CD4-positive, alpha-beta T cell treated with Interleukin-1 beta for 1 hour (primary cell): ENCODE data around the gene DMRT1.

ENCODE experiments used
- DNase-seq, 2 donors: peaks; one replicate each; pipeline ENCODE4 v3.0.0-alpha.2; 2020 to 2022

Gene DMRT1

GRCh38 chr9:926976-927375, 85.5 kb downstream of the DMRT1 start:
- no peak for DNase-seq

DNA sequence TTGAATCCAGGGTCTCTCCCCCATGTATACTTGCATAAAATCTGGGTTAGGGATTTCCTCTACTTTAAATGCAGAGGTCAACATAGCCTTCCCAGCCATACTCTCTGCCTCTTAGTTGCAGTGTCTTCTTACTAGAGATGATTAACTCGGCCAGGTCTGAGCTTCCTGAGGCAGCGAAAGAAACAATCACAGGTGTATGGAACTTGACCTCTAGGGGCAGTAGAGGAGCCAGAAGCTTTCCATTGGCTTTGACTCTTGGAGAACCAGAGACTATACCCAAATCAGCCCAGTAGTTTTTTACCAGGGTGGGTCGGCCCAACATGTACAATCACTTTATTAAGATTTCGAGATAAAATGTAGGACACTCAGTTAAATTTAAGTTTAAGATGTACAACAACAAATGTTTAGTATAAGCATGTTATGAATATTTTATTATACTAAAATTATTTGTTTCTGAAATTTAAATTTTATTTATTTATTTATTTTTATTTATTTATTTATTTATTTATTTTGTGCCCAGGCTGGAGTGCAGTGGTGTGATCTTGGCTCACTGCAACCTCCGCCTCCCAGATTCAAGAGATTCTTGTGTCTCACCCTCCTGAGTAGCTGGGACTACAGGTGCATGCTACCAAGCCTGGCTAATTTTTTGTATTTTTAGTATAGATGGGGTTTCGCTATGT, 87.0 kb downstream of the DMRT1 start:
- no peak for DNase-seq

GRCh38 chr9:929719-930118, 88.2 kb downstream of the DMRT1 start:
- no peak for DNase-seq

DNA sequence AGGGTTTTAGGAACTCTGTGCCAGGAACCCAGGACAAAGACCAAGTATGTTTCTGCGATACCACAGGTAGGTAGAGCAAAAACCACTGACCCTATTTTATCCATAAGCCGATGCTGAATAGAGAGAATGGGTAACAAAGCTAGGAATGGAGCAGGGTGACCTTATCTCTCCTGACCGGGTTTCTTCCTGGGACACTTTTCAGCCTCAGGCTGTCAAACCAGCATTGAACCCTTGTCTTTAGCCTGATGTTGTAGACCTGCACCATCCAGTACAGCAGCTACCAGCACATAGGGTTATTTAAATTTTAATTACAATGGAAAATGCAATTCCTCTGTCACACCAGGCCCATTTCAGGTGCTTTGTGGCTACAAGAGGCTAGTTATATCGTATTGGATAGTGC, 91.9 kb downstream of the DMRT1 start:
- DNase-seq = no peak

DNA sequence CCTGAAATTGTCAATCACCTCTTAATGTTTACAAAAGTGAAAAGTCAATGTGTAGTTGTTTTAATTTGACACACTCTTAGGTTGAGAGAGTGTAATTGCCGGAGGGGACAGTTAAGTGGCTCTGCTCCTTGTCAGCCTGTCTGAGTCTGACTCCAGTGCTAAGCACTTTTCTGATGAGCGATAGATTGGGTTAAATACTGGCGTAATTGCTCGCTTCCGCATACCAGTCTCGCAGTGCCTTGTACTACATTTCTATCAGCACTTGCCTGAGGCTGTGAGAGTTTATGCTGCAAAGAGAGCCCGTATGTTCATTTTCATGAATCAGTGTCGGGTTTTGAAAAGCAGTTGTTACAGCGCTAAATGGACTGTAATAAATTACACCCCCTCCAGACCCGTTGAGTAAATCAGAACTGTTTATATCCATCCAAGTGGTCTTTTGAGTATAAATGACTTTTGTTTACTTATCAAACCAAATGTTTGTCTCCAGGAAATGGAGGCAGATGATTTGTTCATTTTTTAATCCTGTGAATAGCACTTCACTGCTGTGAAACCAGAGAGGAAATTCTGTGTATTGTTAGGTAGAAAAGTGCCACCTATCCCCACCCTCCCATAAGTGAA, 94.0 kb downstream of the DMRT1 start:
- no peak for DNase-seq

- no peak for DNase-seq
Observed at GRCh38 chr9:942805-943580, 101.5 kb downstream of the DMRT1 start.

GRCh38 chr9:947985-948384, 106.5 kb downstream of the DMRT1 start:
- DNase-seq = no peak

- no peak for DNase-seq
Observed at GRCh38 chr9:948497-948896, 107.0 kb downstream of the DMRT1 start.

- no peak for DNase-seq
Observed at GRCh38 chr9:950139-950538, 108.6 kb downstream of the DMRT1 start.

DNA sequence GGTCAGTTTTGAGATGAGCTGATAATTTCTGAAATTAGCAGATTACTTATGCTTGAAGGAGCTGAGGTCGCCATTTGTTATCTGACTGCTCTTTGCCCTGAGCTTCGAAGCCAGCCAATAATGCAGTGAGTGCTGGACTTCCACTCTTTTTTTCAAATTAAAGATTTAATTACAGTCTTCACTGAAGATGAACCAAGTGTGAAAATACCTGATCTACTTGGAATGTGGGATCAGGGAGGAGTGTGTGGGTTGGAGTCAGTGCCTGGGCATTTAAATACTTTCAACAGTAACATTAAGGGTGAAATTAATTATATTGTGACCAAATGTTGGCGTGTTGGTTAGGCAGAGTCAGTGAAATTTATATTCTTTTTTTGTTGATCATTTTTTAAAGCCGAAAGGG, 111.0 kb downstream of the DMRT1 start:
- no peak for DNase-seq

- no peak for DNase-seq
Observed at GRCh38 chr9:959105-959504, 117.6 kb downstream of the DMRT1 start.

- no peak for DNase-seq
Observed at GRCh38 chr9:959914-960313, 118.4 kb downstream of the DMRT1 start.

- no peak for DNase-seq
Observed at GRCh38 chr9:962023-962422, 120.5 kb downstream of the DMRT1 start.

GRCh38 chr9:965497-965896, 124.0 kb downstream of the DMRT1 start:
- no peak for DNase-seq

- no peak for DNase-seq
Observed at GRCh38 chr9:966870-967269, 125.4 kb downstream of the DMRT1 start.

- no peak for DNase-seq
Observed at GRCh38 chr9:967436-967835, 125.9 kb downstream of the DMRT1 start.

DNA sequence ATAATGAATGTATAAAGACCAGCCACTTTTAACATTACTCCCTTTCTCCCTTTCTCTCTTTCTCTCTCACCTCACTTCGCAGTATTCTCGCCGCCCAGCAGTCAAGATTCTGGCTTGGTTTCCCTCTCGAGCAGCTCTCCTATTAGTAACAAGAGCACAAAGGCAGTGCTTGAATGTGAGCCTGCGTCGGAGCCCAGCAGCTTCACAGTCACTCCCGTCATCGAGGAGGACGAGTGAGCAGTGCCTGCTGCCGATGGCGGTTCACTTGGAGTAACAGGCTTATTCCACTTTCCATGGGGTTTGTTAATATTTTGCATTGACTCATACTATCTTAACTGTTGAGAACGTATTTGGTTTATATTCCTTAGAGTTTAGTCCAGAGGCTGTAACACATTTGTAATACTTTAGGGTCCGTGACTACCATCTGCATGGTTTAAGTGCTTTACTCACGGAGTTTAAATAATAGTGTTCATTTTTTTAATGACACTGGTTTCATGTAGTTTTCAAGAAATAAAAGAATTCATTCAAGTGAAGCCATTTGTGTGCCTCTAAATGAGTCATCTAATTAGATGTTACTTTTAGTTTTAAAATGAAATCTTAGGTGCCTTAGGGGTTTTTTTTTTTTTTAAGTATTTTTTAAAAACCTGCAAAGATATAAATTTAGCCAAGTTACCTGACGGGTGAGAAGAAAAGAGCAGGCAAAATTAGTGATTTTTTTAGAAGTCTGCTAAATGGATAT, 126.6 kb downstream of the DMRT1 start:
- no peak for DNase-seq

- no peak for DNase-seq
Observed at GRCh38 chr9:969310-970150, 128.0 kb downstream of the DMRT1 start.

DNA sequence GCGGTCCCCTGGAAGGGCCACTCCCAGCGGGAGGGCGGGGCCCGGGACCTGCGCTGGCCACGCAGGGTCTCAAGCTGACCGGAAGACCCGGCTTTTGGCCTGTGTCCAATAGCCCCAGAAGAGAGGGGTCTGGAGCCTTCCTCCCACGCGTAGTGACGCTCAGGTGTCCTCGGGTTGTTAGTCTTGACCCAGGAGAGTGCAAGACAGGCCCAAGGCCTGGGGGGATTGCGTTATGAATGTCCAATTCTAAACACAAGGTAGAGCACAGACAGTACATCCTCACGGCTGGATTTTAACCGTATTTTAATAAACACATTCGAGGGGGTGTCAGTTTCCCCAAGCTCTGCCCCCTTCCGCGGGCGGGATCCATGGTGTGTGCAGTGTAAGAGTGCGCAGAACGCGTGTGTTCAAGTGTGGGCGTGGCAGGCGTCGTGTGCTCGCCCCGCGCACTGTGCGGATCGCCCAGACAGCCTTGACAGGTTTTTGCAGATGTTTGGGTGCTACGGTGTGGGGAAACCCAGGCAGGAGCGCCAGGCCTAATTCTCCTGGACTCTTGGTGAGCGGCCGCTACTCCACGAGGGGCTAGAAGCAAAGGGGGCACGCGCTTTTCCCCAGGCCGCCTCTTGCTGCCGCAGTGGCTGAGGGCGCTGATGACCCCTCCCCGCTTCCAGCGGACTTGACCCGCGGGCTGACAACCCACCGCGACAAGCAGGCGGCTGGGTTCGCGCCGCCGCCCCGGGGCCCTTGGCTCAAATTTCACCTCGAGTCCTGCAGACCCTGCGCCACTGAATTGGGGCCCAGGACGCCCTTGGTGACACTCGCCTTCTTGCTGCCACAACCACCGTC, 128.9 kb downstream of the DMRT1 start:
- no peak for DNase-seq

- DNase-seq = no peak
Observed at GRCh38 chr9:971901-972500, 130.5 kb downstream of the DMRT1 start.
